ENCODE results near the gene BCKDK. TPM values are rescaled to one million over a fixed set of nuclear protein-coding genes. Genes with fewer than 3 reads are reported as not detected.

Gene BCKDK
- total RNA-seq, 1 experiment from 2014 or later: 57.0 TPM

DNA sequence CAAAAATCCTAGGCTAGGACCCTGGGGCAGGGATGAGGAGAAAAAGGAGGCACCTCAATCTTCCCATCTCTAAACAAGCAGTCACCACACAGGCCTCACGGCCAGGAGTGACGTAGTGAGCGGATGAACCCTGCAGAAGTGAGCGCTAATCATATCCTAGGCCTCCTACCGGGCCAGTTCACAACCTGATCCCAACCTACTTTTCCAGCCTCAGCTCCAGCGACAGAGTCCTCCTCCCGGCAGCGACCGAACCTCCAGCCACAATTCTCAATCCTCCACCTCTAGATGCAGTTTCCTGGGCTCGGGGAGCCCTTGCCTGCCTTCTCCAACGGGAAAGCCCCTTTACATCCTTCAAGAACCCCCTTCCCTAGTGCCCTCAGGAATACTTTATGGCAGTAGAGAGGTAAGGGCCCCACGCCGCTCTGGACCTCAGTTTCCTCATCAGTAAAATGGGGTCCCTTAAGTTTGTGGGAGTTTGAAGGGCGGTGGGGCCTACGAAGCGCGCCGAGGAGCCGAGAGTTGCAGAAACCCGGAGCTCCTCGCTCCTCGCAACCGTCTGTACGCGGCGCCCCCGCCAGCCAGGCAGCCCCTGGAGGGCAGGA lies 35.5 kb upstream of the BCKDK start:
- H3K79me1 ChIP-seq (ENCODE audit: insufficient read depth, low read depth, low read length, poor library complexity, severe bottlenecking): peaks cover 11% of the 10 kb centered on the region
- H3K9me3 ChIP-seq (ENCODE audit: control insufficient read depth, low read depth, low read length): no peaks in the 10 kb centered on the region
- no CpG with 5 or more reads among the region's 27 CpGs for WGBS (ENCODE audit: extremely low coverage, insufficient read length, low lambda C conversion rate)
- H2AFZ ChIP-seq (ENCODE audit: low read length): peak overlapping the region; percentile 42
- no peak overlapping the region for H2BK120ac ChIP-seq (ENCODE audit: low read depth, low read length, poor library complexity, severe bottlenecking)
- peak overlapping the region; percentile 26 for H3T11ph ChIP-seq (ENCODE audit: low read length)
- Mint-ChIP-seq H3K27me3 (ENCODE audit: low read depth) (no peaks in the 10 kb centered on the region), H3K4me3 (peak overlapping the region; percentile 92 to 93), H3K4me1 (peaks cover 16 to 20% of the 10 kb centered on the region in 2 experiments), H3K27ac (peak overlapping the region; percentile 87 to 97 (median 94); a peak in 5 of 7 replicates), H3K9me3 (no peaks in the 10 kb centered on the region; a peak in 1 of 5 replicates), H3K36me3 (ENCODE audit: insufficient read depth in 1 of 3, low read depth in 3 of 3) (peaks cover 7 to 16% (median 16%) of the 10 kb centered on the region in 3 experiments; a peak in 6 of 7 replicates)
- no peaks in the 10 kb centered on the region for H3K27me3 ChIP-seq (ENCODE audit: insufficient read depth, low read length)
- peaks cover 9% of the 10 kb centered on the region for H3K23me2 ChIP-seq (ENCODE audit: insufficient read length, low read depth, low read length, poor library complexity, severe bottlenecking)
- no peak for DNase-seq
- peak overlapping the region; percentile 64 for H4K8ac ChIP-seq (replicated peaks; ENCODE audit: insufficient read length, low read depth, low read length)
- H2BK20ac ChIP-seq (ENCODE audit: low read depth, low read length, poor library complexity, severe bottlenecking): no peak overlapping the region
- peak overlapping the region; percentile 92 for H3K9ac ChIP-seq (ENCODE audit: extremely low read depth, insufficient read length, low read length)
- H3K18ac ChIP-seq (ENCODE audit: insufficient read length, low read depth, low read length): peak overlapping the region; percentile 96
- H2BK15ac ChIP-seq (ENCODE audit: low read depth, low read length): no peak overlapping the region
- H3K79me2 ChIP-seq (ENCODE audit: insufficient read depth, low read length): peaks cover 23% of the 10 kb centered on the region; the same call in 1 of the 2 replicates
- H3K23ac ChIP-seq (ENCODE audit: insufficient read length, low read depth, low read length): no peak overlapping the region
- H3K4me2 ChIP-seq (ENCODE audit: insufficient read depth, insufficient read length, low read length): peak overlapping the region; percentile 89
- H3K4me1 ChIP-seq (ENCODE audit: insufficient read depth, low read length): no peaks in the 10 kb centered on the region
- peak overlapping the region; percentile 82 for H4K91ac ChIP-seq (ENCODE audit: insufficient read length, low read depth, low read length)
- H4K20me1 ChIP-seq (ENCODE audit: control insufficient read depth, insufficient read depth, insufficient read length): no peaks in the 10 kb centered on the region
- no peak overlapping the region for H2BK12ac ChIP-seq (ENCODE audit: insufficient read length, low read depth, low read length)
- TF ChIP-seq, protein P1, sequence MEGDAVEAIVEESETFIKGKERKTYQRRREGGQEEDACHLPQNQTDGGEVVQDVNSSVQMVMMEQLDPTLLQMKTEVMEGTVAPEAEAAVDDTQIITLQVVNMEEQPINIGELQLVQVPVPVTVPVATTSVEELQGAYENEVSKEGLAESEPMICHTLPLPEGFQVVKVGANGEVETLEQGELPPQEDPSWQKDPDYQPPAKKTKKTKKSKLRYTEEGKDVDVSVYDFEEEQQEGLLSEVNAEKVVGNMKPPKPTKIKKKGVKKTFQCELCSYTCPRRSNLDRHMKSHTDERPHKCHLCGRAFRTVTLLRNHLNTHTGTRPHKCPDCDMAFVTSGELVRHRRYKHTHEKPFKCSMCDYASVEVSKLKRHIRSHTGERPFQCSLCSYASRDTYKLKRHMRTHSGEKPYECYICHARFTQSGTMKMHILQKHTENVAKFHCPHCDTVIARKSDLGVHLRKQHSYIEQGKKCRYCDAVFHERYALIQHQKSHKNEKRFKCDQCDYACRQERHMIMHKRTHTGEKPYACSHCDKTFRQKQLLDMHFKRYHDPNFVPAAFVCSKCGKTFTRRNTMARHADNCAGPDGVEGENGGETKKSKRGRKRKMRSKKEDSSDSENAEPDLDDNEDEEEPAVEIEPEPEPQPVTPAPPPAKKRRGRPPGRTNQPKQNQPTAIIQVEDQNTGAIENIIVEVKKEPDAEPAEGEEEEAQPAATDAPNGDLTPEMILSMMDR (conservative IDR thresholded peaks at IDR 0.05): no peak
- H3K14ac ChIP-seq (ENCODE audit: insufficient read depth, low read length): peak overlapping the region; percentile 98
- H4K5ac ChIP-seq (ENCODE audit: insufficient read length, low read depth, low read length): peak overlapping the region; percentile 78
- peak overlapping the region; percentile 63; the same call in 1 of the 2 replicates for H3K4ac ChIP-seq (ENCODE audit: low read depth, low read length)
- no peak overlapping the region for H3K27ac ChIP-seq (ENCODE audit: insufficient read length, low read depth, low read length)
- H2BK5ac ChIP-seq (ENCODE audit: insufficient read length, low read length): peak overlapping the region; percentile 87
- no peak overlapping the region for H2AK5ac ChIP-seq (ENCODE audit: insufficient read length, low read length)
- H3K56ac ChIP-seq (ENCODE audit: insufficient read length, low read depth, low read length): no peak overlapping the region

Data from H9 (cell line).